GM12801 (cell line): ENCODE measurements around the gene ETV6.

ENCODE experiments used
- CTCF ChIP-seq: IDR thresholded peaks from one replicate; pipeline ENCODE4 v1.5.1; 2011; ENCODE audit warnings: control low read depth; ENCODE audit not compliant: insufficient read length; ENCODE audit errors: extremely low read depth

The ETV6 gene

GRCh38 chr12:11875414-11875935, 226.0 kb downstream of the ETV6 start:
- TF ChIP-seq CTCF: no peak

- no peak for TF ChIP-seq CTCF
Observed at GRCh38 chr12:11876307-11876706, 226.8 kb downstream of the ETV6 start.

GRCh38 chr12:11877102-11877826, 227.8 kb downstream of the ETV6 start:
- no peak for TF ChIP-seq CTCF

DNA sequence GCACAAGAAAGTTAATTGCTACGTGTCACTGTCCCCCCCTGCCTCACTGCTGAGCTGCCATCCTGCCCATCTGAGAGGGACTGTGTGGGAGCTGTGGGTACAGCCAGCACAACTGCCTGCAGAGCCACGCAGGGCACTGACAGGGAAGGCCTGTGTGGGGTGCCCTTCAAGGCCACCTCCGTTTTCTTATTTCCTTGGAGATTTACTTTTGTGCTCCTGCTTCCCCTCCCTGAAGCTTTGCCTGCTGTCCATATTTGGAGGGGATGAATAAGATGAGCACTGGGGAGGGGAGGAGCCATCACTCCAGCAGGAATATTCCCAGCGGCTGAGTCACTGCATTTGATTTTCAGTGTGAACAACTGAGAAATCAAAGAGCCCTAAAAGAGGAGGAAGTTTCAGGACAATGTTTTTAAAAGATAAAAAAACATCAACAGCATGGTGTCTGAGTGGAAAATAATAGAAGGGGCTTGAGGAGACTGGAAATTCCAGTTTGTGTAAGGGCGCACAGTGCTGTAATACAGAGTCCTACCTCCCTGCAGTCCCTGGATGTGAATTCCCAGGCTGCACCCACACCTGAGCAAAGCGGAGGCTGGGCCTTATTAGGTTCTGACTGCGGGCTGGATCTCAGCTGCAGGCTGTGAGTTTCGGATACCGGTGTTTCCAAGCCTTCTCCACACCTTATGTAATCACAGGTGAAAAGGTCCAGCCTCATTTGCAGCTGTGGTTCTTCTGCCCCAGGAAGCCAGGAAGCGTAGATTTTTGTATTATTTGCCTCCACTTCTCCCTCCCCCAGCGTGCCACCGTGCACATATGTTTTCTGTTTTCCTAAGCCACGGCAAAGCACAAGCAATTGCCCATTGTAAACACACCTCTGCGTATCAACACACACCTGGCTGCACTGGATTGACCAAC, 228.7 kb downstream of the ETV6 start:
- no peak for TF ChIP-seq CTCF

DNA sequence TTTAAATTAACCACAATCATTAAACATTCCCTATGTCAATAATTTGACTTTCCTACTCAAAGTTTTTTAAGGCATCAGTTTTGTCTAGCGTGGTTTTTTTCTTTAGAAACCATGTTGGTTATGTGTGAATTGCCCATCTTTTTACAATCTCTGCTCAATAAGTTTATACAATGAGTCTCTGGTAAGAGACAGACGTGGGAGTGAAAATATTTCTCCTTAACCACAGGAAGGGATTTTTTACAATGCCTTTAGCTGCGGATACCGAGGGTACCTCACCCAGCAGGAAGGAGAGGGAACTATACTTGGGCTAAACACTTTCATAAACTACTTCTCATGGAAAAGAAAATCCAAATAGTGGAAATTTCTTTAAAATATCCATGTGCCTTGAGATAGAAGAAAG, 229.8 kb downstream of the ETV6 start:
- no peak for TF ChIP-seq CTCF

- no peak for TF ChIP-seq CTCF
Observed at GRCh38 chr12:11880381-11880780, 230.9 kb downstream of the ETV6 start.

GRCh38 chr12:11881835-11882234, 232.4 kb downstream of the ETV6 start:
- TF ChIP-seq CTCF: no peak
